Peyer's patch (tissue), 4 donors: ENCODE data around the gene AOAH.

Source experiments
- CTCF ChIP-seq, 6 experiments: fragments of 450-650 bp in 4 of 6; fragments of 200-600 bp in 2 of 6; sonication (generic) in 1 of 6; IDR thresholded peaks; one replicate each; pipeline ENCODE4 v1.5.1; 2017 to 2019; ENCODE audit warnings: antibody characterized with exemption in 6 of 6, mild to moderate bottlenecking in 3 of 6, moderate library complexity in 1 of 6
- POLR2A ChIP-seq, 2 donors: fragments of 450-650 bp; IDR thresholded peaks; one replicate each; pipeline ENCODE4 v1.5.1; 2017; ENCODE audit warnings: antibody characterized with exemption in 2 of 2, mild to moderate bottlenecking in 2 of 2, moderate library complexity in 2 of 2

DNA sequence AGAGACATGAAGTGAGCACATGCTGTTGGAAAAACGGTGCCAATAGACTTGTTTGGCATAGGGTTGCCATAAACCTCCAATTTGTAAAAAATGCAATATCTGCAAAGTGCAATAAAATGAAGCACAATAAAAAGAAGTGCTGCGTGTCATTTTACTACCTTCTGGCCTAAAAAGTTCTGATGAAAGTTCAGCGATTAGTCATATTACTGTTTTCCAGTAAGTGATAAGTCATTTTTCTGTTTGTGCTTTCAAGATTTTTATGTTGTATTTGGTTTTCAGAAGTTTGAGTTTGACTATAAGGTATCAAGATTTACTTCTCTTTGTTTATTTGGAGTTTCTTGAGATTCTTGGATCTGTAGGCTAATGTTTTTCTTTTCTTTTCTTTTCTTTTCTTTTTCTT lies 16.8 kb downstream of the AOAH start:
- TF ChIP-seq CTCF (IDR thresholded peaks at IDR 0.05): no peak
- TF ChIP-seq POLR2A (IDR thresholded peaks at IDR 0.05): no peak
